Calu3 (cell line): ENCODE data around the gene DMKN. TPM values are rescaled to one million over a fixed set of nuclear protein-coding genes. Genes with fewer than 3 reads are reported as not detected.

Experiments used
- BruUV-seq: library from RNA; stranded (reverse); fragments of 400-500 nt; replicated peaks from 2 replicates; lab custom pipeline; 2021; lab: Mats Ljungman, UMichigan
- CTCF ChIA-PET: fragments of 300-600 bp; sonication (Branson Sonifier 250); formaldehyde crosslinking; loops from one replicate; lab custom pipeline; 2022; ENCODE audit warnings: antibody characterized with exemption; lab: Charles Lee
- DNase-seq: peaks from one replicate; pipeline ENCODE4 v3.0.0; 2022
- H3K27ac Mint-ChIP-seq: one replicate; pipeline ENCODE4 v1.8.0; 2022; ENCODE audit warnings: mixed read lengths; ENCODE audit not compliant: unreplicated experiment
- H3K27me3 Mint-ChIP-seq: one replicate; pipeline ENCODE4 v1.8.0; 2022; ENCODE audit warnings: mixed read lengths; ENCODE audit not compliant: unreplicated experiment
- H3K36me3 Mint-ChIP-seq: one replicate; pipeline ENCODE4 v1.8.0; 2022; ENCODE audit warnings: mild to moderate bottlenecking, moderate library complexity, mixed read lengths; ENCODE audit not compliant: insufficient read depth, unreplicated experiment
- H3K4me1 Mint-ChIP-seq: one replicate; pipeline ENCODE4 v1.8.0; 2022; ENCODE audit warnings: mild to moderate bottlenecking, low read depth, mixed read lengths; ENCODE audit not compliant: unreplicated experiment
- H3K4me3 Mint-ChIP-seq: one replicate; pipeline ENCODE4 v1.8.0; 2022; ENCODE audit warnings: mild to moderate bottlenecking, low read depth, moderate library complexity, mixed read lengths; ENCODE audit not compliant: unreplicated experiment
- H3K9me3 Mint-ChIP-seq: one replicate; pipeline ENCODE4 v1.8.0; 2022; ENCODE audit warnings: low read depth, mixed read lengths; ENCODE audit not compliant: unreplicated experiment
- CTCF ChIP-seq: fragments of 200-600 bp; IDR thresholded peaks from one replicate; pipeline ENCODE4 v1.8.0; 2022; ENCODE audit warnings: antibody characterized with exemption; ENCODE audit not compliant: unreplicated experiment
- intact Hi-C: fragments of 100-400 bp; cut with micrococcal nuclease; formaldehyde crosslinking; loops from one replicate; pipeline ENCODE4 v1.10.0; 2022; ENCODE audit not compliant: unreplicated experiment
- total RNA-seq: library from RNA; stranded (reverse); gene quantifications from 2 replicates; pipeline ENCODE4 v1.2.3, GENCODE V29; 2022

Gene DMKN
- total RNA-seq, 1 experiment from 2014 or later = 224 TPM

GRCh38 chr19:35486268-35486708 lies 27.2 kb downstream of the DMKN start:
- H3K4me1 Mint-ChIP-seq = no peaks in the 10 kb centered on the region
- DNase-seq = no peak
- H3K36me3 Mint-ChIP-seq = no peaks in the 10 kb centered on the region
- no peak overlapping the region for H3K27ac Mint-ChIP-seq
- peaks cover 87% of the 10 kb centered on the region for H3K27me3 Mint-ChIP-seq
- CTCF ChIA-PET = interaction anchor here (0.7 to 1.6 kb wide), 2 partner anchors 9 to 60 kb away, joined by 3 to 4 read pairs; no protein-coding TSS in a partner anchor
- no peaks in the 10 kb centered on the region for H3K9me3 Mint-ChIP-seq
- intact Hi-C loops = no loop called here
- no peak overlapping the region for H3K4me3 Mint-ChIP-seq
- no peak for TF ChIP-seq CTCF
- no TSS peak for BruUV-seq

GRCh38 chr19:35484252-35485036 lies 29.0 kb downstream of the DMKN start:
- DNase-seq = no peak
- intact Hi-C loops = no loop called here
- H3K9me3 Mint-ChIP-seq = no peaks in the 10 kb centered on the region
- H3K27ac Mint-ChIP-seq = no peak overlapping the region
- H3K4me1 Mint-ChIP-seq = no peaks in the 10 kb centered on the region
- H3K27me3 Mint-ChIP-seq = peaks cover 77% of the 10 kb centered on the region
- CTCF ChIA-PET = interaction anchor here (0.7 to 1.0 kb wide), 2 partner anchors 11 to 465 kb away, joined by 3 to 4 read pairs; no protein-coding TSS in a partner anchor
- BruUV-seq = no TSS peak
- H3K4me3 Mint-ChIP-seq = no peak overlapping the region
- H3K36me3 Mint-ChIP-seq = no peaks in the 10 kb centered on the region
- TF ChIP-seq CTCF = no peak

GRCh38 chr19:35483089-35483488 lies 30.4 kb downstream of the DMKN start:
- H3K27ac Mint-ChIP-seq = no peak overlapping the region
- intact Hi-C loops = no loop called here
- H3K36me3 Mint-ChIP-seq = no peaks in the 10 kb centered on the region
- H3K27me3 Mint-ChIP-seq = peaks cover 63% of the 10 kb centered on the region
- no peak for TF ChIP-seq CTCF
- H3K4me1 Mint-ChIP-seq = no peaks in the 10 kb centered on the region
- H3K4me3 Mint-ChIP-seq = no peak overlapping the region
- BruUV-seq = no TSS peak
- CTCF ChIA-PET = no interaction called here
- no peak for DNase-seq
- no peaks in the 10 kb centered on the region for H3K9me3 Mint-ChIP-seq

- no peaks in the 10 kb centered on the region for H3K36me3 Mint-ChIP-seq
- no TSS peak for BruUV-seq
- intact Hi-C loops = no loop called here
- H3K27ac Mint-ChIP-seq = no peak overlapping the region
- H3K9me3 Mint-ChIP-seq = no peaks in the 10 kb centered on the region
- no peak for DNase-seq
- no peaks in the 10 kb centered on the region for H3K4me1 Mint-ChIP-seq
- CTCF ChIA-PET = interaction anchor here (0.6 to 1.3 kb wide), 4 partner anchors 14 to 63 kb away, joined by 3 to 5 read pairs (median 3); no protein-coding TSS in a partner anchor
- H3K27me3 Mint-ChIP-seq = peaks cover 47% of the 10 kb centered on the region
- TF ChIP-seq CTCF = no peak
- H3K4me3 Mint-ChIP-seq = no peak overlapping the region
Observed at GRCh38 chr19:35478794-35479677, 34.4 kb downstream of the DMKN start.
